ENCODE results near the gene SNAI3. TPM values are rescaled to one million over a fixed set of nuclear protein-coding genes. Genes with fewer than 3 reads are reported as not detected.

The SNAI3 gene
- total RNA-seq, 1 experiment from 2014 or later: not detected

GRCh38 chr16:88705801-88706228, 19.5 kb upstream of the SNAI3 start:
- no peak for DNase-seq (ENCODE audit: low read depth)

GRCh38 chr16:88705076-88705684, 18.9 kb upstream of the SNAI3 start:
- no peak for DNase-seq (ENCODE audit: low read depth)

- peak; percentile 47 for DNase-seq (ENCODE audit: low read depth)
Measured at GRCh38 chr16:88703486-88704309, 17.4 kb upstream of the SNAI3 start.

- DNase-seq (ENCODE audit: low read depth): no peak
Measured at GRCh38 chr16:88702371-88703210, 16.3 kb upstream of the SNAI3 start.

GRCh38 chr16:88701581-88702370, 15.5 kb upstream of the SNAI3 start:
- DNase-seq (ENCODE audit: low read depth): no peak

GRCh38 chr16:88700636-88701482, 14.6 kb upstream of the SNAI3 start:
- DNase-seq (ENCODE audit: low read depth): peak; percentile 94

GRCh38 chr16:88700322-88700635, 14.0 kb upstream of the SNAI3 start:
- no peak for DNase-seq (ENCODE audit: low read depth)

GRCh38 chr16:88699180-88699579, 12.9 kb upstream of the SNAI3 start:
- no peak for DNase-seq (ENCODE audit: low read depth)

- DNase-seq (ENCODE audit: low read depth): no peak
Measured at GRCh38 chr16:88698646-88699045, 12.3 kb upstream of the SNAI3 start.

- DNase-seq (ENCODE audit: low read depth): no peak
Measured at GRCh38 chr16:88697831-88698615, 11.7 kb upstream of the SNAI3 start.

- DNase-seq (ENCODE audit: low read depth): no peak
Measured at GRCh38 chr16:88697116-88697830, 11.0 kb upstream of the SNAI3 start.

GRCh38 chr16:88696441-88696840, 10.1 kb upstream of the SNAI3 start:
- DNase-seq (ENCODE audit: low read depth): no peak

- no peak for DNase-seq (ENCODE audit: low read depth)
Measured at GRCh38 chr16:88695753-88696152, 9.4 kb upstream of the SNAI3 start.

- DNase-seq (ENCODE audit: low read depth): no peak
Measured at GRCh38 chr16:88695218-88695617, 8.9 kb upstream of the SNAI3 start.

GRCh38 chr16:88694221-88695087, 8.1 kb upstream of the SNAI3 start:
- no peak for DNase-seq (ENCODE audit: low read depth)

- no peak for DNase-seq (ENCODE audit: low read depth)
Measured at GRCh38 chr16:88693420-88694177, 7.3 kb upstream of the SNAI3 start.

- DNase-seq (ENCODE audit: low read depth): no peak
Measured at GRCh38 chr16:88692861-88693260, 6.6 kb upstream of the SNAI3 start.

Data from Daoy (cell line).